NCI-H2081 (cell line): ENCODE results near the gene ZDHHC14.

ENCODE experiments used
- DNase-seq, 2 experiments: peaks; one replicate each; lab custom pipeline; 2025; lab: John Stamatoyannopoulos, UW

The ZDHHC14 gene

DNA sequence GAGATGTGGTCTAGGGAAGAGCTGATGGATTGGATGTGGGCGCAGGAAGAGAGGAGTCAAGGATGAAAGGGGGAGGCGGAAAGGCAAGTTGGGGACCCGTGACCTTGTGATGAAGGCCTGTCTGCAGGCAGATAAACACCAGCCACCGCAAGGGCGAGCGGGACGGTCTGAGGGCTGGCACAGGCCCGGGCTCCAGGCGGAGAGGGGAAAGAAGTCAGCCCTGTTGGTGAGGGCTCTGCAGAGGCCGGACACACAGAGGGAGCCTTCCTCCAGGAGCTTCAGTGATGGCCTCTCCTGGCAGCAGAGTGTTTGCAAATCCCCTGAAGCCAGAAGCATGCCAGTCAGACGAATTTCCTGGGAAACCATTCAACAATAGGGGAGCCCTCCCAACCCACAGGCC is 112.2 kb downstream of the ZDHHC14 start:
- no peak for DNase-seq

- no peak for DNase-seq
Measured at GRCh38 chr6:157493576-157493975, 112.6 kb downstream of the ZDHHC14 start.

DNA sequence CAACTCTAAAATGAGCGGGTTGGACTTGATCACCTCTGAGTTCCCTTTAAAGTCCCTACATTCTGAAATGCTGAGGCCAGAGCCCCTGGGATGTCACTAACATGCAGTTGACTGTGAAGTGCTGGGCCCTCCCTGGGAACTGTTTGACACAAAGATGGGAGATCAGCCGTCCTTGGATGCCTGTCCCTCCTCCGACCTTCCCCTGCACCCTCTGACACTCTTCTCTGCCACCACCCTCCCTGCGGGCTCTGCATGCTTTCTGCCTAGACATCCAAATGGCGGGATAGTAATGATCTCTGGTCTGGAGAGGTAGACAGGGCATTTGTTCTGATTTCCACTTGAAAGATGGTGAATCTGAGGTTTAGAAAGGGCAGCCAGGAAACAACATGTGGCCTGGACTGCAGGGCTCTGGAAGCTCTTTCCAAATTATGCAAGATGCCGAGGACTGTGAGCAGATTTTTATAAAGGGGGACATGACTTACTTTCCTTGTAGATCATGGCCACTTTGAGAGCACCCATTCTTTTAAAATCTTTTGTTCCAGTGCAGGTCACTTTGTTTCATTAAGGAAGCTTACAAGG is 113.2 kb downstream of the ZDHHC14 start:
- DNase-seq = no peak

- DNase-seq = no peak
Measured at GRCh38 chr6:157496534-157497095, 115.6 kb downstream of the ZDHHC14 start.

GRCh38 chr6:157497579-157497978 is 116.6 kb downstream of the ZDHHC14 start:
- DNase-seq = no peak

- DNase-seq = no peak
Measured at GRCh38 chr6:157498817-157499216, 117.8 kb downstream of the ZDHHC14 start.

GRCh38 chr6:157500022-157500421 is 119.0 kb downstream of the ZDHHC14 start:
- no peak for DNase-seq

DNA sequence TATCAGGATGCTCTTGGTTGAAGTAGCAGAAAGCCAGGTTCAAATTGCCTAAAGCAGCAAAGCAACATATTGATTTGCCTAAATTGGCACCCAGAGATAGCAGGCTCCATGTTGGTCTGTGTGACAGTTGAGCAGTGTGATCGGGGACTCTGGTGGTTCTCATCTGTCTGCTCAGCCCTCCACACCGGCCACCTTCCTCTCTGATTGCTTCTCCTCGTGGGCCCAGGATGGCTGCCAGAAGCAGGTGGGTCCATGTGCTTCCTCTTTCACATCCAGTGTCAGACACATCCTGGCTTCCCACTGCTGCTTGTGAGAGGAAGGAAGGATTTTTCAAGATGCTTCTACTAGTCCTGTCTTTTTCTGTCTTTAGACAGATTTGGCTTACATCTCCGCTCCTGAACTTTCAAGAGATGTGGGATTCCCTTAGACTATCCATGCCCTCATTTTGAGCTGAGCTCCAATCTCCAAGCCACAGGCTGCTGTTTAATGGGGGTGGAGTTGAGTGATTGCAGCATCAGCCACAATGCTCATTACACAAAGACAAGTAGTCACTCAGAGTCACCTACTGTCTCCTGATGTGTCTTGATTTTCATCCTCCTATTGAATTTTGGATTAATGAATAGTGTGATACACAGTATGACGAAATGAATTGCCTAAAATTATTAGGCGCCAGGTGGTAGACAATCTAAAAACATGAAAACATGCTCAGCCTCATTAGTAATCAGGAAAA is 122.2 kb downstream of the ZDHHC14 start:
- no peak for DNase-seq

GRCh38 chr6:157505912-157506491 is 125.0 kb downstream of the ZDHHC14 start:
- no peak for DNase-seq

- DNase-seq = no peak
Measured at GRCh38 chr6:157510323-157511188, 129.6 kb downstream of the ZDHHC14 start.

DNA sequence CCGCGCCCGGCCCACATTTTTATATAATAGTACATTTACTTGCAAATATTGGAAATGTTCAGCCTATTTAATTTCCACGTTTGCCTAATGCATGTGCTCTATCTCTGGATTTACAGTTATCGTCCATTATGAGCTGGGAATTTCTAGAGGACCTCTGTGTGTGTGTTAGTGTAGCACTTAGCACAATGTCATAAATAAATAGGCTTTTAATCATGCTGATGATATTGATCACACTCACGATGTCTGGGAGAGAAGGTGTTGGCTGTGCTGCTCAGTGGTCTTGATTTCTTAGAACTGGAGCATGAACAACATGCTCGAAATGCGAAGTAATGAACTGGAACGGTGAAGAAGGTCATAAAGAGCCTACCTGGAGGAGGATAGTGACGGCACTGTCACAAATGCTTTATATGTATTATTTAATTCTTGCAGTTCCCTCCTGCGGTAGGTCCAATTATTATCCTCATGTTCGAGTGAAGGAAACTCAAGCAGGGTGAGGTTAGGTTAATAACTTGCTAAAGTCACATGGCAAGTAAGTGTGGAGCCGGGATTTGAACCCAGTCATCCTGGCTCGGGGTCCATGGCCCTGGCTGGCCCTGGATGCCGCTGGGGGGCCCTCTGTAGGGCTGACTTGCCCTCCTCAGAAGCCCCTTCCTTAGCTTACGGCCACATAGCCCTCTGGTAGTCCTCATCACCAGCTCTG is 130.8 kb downstream of the ZDHHC14 start:
- no peak for DNase-seq

- DNase-seq = no peak
Measured at GRCh38 chr6:157512382-157512682, 131.3 kb downstream of the ZDHHC14 start.

DNA sequence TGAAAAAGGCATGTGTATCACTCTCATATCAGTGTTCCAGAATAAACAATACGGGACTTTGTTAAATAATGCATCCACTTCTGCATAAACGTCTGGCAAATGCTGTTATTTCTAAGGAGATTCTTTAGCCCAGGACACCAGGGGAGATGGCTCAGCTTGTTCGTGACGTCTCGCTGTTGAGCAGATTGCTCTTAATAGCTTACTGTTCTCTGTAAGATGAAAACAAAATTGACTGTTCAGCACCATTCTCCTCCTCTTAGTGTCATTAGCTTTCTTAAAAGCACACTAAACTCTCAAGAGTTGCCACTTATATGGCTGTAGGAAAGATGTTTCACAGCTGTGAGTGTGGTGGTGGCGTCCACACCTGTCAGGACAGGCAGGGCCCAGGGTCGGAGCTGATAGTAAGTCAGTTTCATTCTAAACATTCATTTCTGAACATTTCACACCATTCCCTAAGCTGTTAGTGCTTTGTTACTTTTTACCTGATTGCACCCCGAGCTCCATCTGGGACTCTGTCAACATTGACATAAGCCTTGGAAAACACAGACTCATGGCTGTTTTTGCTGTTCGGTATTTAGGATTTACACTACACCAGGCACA is 132.1 kb downstream of the ZDHHC14 start:
- DNase-seq = no peak

- no peak for DNase-seq
Measured at GRCh38 chr6:157513619-157514485, 132.9 kb downstream of the ZDHHC14 start.

DNA sequence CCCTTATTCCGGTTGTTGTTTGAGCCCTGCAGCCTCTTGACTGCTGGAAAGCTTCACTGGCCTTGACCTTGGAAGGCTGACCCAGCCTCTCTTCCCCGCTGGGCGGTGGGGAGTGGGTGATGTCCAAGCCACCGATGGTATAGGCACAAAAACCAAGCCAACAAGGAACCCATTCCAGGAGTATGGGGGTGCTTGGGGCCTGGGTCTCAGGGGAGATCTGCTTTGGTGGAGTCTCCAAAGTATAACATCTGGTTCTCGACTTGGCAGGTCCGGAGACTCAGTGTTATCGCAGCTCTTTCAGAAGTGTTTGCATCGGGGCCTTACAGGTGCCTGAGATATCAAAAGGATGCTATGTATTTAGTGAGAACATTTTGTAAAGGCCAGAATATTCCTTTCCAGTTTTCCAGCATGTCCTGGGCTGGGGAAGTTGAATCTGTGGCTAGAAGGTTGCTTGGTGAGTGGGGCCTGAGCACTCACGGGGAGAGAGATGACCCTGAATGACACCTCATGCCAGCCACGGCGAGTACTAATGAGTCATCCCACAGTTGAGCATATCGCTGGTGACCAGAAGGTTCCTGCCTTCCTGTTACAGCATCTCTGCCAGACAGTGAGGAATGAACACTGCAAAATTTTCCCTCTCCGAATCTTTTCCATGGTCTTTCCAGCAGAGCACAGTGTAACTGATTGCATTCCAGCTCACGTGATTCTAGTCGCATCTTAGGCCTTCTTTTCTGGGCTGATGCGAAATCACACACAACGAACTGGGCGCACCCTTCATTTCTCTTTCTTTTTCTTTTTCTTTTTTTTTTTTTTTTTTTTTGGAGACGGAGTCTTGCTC is 133.9 kb downstream of the ZDHHC14 start:
- DNase-seq = no peak

DNA sequence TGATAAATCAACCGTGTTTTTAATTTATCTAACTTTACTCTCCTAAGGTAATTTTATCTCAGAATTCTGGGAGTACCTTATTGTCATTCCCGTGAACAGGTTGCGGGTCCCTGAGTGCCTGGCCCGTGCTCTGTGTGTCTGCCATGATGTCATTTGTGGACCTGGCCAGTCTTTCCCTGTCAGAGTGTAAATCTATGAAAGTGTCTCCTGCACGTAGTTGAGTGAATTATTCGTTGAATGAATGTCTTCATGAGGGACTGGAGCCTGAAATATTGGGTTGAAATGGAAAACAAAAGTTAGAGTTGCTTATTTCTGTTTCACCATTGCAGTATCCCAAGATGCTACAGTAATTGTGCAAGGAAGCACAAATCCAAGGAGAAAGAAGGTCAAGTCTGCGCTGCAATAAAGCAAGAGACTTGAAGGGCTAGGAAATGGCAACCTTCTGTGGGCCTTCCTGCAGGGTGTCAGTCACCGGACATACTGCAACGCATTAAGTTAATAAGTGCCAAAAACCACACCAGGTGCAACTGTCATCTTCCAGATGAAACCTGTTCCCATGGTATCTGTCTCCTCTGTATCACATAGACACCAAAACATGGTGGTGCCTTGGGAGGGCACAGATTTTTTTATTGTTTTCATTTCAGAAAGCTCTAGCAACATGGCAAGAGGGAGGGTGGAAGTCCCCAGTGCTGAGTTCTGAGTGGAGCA is 135.5 kb downstream of the ZDHHC14 start:
- DNase-seq = no peak

DNA sequence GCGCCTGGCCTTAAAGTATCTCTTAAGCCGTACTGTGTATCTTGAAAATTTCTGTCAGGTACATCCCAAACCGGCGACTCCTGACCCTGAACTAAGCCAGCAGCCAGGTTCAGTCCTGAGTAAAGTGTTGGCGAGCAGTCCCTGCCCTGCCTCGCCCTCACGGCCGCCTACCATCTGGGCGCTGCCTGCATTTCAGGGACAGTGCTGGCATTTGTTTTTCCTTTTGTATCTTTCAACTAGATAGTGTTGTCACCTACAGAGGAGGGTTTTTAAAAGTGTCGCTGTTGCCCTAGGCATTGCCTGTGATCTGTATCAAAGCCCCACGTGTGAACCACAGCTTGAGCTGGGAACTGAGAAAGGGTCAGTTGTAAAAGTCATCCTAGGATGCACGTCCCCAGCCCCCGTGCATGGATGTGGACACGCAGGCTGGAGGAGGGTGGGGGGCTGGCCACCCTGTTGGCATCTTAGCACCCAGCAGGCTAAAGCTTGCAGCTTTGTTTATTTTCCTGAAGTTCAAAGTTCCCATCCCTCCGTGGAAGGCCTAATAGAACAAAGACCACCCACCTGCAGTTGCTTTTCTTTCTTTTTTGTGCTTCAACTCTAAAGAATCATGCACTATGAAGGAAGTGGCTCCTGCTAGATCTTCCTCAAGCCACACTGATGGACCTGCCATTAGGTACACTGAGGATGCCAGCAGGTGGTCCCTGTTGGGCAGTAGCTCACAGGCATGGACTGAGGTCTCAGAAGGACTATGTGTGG is 136.8 kb downstream of the ZDHHC14 start:
- no peak for DNase-seq
